ENCODE results near the gene ANKRD17.
A peak's percentile ranks its signal among the peaks of the same experiment; 100 is the strongest.

Gene ANKRD17

DNA sequence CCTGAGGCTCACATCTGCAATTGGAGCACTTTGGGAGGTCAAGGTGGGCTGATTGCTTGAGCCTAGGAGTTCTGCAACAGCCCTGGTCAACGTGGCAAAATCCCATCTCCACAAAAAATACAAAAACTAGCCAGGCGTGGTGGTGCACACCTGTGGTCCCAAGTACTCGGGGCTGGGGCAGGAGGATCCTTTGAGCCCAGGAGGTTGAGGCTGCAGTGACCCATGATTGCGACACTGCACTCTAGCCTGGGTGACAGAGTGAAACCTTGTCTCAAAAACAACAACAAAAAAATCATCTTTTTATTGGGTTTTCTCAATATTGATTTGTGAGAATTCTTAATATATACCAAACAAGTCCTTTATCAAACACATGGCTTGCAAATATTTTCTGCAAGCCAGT, 64.9 kb downstream of the ANKRD17 start:
- DNase-seq = no peak

DNA sequence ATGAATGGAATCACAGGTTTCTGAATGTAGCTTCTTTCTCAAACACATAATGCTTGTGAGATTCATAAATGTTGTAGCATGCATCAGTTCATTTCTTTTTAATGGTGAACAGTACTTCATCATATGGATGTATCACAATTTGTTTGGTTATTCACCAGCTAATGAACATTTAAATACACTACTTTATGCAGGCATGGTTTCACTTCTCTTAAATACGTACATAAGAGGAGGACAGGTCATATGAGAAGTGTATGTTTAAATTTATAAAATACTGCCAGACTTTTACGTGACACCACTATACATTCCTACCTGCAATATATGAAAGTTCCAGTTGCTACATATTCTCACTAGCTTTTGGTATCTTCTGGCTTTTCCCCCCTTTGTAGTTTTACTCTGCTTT, 65.4 kb downstream of the ANKRD17 start:
- DNase-seq = no peak

DNA sequence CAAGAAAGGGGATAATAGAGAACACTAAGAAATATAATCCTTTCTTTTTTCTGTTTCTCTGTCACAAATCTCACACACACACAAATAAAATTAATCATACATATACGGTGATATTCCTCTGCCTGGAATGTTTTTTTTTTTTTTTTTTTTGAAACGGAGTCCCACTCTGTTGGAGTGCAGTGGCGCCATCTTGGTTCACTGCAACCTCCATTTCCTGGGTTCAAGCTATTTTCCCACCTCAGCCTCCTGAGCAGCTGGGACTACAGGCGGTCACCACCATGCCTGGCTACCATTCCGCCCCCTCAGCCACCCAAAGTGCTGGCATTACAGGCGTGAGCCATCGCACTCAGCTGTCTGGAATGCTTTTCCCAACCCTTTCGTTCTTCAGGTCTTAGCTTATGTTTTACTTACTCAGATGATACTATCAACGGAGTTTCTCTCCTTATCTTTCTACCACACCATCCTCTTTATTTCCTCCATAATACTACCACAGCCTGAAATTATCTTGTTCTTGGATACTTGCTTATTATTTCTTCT, 69.3 kb downstream of the ANKRD17 start:
- DNase-seq = no peak

DNA sequence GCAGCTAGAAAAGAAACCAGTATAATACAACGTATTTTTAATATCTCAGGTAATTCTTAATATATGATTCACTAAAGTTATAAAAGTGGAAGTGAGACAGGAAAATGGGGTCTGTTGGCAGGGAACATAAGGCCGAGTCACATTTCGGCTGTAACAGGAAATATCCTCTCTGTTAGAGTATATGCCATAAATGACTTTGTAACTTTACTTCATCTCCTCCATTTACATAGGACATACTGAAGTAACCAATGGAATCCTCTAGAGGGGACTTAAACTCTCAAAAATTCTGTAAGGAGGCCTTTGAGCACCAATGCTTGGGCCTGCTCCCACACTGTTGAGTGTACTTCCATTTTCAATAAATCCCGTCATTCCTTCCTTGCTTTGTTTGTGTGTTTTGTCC, 71.3 kb downstream of the ANKRD17 start:
- DNase-seq = no peak

DNA sequence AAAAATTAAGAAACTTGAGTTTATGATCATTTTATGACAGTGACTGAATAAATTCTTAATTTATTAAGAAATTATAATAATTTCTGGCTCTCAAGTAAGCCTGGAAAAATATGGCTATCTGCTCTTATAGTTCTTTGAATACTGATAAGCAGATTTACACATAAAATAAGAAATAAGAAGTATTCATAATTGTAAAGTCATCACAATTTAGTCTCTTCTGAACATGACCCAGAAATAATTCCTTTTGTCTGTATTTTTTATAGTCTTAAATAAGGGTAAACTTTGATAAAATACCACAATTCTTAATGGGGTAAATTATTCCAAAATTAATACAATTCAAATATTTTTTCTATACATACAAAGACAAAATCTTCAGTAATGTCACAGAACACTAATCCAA, 72.7 kb downstream of the ANKRD17 start:
- DNase-seq = no peak

DNA sequence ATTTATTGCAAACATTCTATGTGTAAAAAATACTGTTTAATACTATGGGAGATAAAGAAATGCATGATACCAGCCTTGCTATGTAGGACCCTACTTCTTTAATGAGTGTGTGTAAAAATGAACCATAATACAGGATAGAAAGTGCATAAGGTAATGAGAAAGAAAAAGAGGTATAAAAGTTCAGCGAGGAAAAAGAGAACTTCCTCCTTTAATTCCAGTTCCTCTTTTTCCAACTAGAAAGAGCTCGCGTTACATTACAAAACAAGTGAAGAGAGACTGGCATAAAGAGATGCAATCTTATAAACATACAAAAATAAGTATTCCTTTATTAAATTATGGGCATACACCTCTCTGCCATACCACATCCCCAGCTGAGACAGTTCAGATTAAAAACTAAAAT, 77.4 kb downstream of the ANKRD17 start:
- DNase-seq = no peak

DNA sequence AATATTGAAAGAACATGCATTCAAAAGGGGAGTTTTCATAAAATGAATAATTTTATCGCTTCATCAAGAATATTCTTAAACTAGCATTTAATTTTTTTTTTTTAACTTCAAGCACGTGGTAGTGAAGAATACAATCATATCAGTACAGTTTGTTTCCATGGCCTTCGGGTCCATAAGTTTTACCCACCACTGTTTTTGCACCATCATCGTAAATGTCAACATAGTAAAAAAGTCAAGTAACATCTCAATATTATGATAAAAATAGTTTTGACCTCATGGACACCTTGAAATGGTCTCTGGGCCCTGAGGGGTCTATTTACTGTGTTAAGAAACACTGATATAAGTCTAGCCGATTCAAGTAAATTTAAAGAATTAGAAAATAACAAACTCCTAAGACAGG, 80.2 kb downstream of the ANKRD17 start:
- no peak for DNase-seq

DNA sequence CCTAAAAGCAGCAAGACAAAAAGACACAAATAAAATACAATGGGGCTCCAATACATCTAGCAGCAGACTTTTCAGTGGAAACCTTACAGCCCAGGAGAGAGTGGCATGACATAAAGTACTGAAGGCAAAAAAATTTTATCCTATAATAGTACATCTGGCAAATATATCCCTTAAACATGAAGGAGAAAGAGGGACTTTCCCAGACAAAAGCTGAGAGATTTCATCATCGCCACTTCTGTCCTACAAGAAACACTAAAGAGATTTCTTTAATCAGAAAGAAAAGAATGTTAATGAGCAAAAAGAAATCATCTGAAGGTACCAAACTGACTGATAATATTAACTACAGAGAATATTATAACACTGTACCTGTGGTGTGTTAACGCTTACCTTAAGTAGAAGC, 86.4 kb downstream of the ANKRD17 start:
- no peak for DNase-seq

DNA sequence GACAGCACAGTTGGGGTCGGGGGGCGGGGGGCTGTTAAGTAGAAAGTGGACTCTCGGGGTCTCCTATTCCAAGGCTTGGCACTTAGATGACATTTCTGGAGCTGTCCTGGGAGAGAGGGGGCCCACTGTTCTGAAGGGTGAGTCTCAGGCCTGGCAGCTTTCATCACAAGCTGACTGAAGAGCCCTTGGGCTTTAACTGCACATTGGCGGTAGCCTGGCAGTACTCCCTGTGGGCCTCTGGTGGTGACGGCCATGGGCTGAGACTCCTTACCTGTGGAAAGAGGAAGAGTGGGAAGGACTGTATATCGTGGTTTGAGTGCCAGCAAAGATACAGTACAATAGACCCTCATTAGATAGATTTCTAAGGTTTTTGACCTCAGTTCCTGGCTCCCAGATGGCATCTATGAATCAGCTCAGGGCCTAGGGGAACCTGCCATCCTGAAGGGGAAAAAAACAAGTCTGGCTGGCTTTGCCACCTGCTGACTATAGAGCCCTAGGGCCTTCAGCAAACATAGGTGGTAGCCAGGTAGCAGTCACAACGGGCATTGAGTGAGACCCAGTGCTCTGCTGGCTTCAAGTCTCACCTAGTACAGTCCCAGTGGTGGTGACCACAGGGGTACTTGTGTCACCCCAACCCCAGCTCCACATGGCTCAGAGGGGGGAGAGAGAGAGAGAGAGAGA, 87.9 kb downstream of the ANKRD17 start:
- DNase-seq = no peak

DNA sequence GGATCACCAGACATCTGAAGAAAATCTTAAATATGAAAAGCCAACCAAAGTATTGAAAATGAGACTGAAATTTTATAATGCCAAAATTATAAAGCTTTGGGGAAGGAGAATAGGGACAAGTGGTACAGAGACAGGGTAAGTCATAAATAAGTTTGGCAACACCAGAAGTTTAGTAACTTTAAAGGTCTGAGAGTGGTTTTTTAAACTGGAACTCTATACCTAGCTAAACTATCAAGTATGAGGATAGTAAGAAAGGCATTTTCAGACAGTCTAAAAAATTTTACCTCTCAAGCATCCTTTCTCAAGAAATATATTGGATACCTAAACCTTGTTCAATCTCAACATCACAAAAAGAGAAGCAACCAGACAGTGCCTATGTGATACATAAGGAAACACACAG, 92.4 kb downstream of the ANKRD17 start:
- no peak for DNase-seq

DNA sequence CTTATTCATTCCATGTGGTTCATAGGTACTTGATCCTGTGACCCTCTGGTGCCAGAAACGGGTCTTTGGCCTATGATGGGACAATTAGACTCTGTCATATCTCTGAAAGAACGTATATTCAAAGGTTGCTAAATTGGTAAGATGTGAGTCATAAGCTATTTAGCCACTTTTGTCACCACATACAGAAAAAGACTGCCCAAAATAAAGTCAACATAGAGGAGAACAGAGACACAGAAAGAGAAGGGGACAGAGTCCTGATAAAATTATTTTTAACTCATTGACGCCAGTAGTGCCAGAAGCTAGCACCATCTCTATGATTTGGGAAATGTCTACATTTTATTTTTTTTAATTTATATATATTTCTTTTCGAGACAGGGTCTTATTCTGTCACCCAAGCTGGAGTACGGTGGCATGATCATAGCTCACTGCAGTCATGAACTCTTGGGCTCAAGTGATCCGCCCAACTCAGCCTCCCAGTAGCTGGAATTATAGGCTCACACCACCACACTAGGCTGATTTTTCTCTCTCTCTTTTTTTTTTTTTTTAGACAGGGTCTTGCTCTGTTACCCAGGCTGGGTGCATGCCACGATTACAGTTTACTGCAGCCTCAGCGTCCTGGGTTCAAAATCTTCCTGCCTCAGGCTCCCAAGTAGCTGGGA, 96.9 kb downstream of the ANKRD17 start:
- DNase-seq = no peak

DNA sequence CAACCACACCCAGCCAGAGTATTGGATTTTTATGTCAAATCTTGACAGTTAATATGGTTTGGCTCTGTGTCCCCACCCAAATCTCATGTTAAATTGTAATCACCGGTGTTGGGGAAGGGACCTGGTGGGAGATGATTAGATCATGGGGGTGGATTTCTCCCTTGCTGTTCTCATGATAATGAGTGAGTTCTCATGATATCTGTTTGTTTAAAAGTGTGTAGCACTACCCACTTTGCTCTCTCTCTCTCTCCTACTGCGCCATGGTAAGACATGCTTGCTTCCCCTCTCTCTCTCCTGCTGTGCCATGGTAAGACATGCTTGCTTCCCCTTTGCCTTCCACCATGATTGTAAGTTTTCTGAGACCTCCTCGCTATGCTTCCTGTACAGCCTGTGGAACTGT, 102.2 kb downstream of the ANKRD17 start:
- no peak for DNase-seq

DNA sequence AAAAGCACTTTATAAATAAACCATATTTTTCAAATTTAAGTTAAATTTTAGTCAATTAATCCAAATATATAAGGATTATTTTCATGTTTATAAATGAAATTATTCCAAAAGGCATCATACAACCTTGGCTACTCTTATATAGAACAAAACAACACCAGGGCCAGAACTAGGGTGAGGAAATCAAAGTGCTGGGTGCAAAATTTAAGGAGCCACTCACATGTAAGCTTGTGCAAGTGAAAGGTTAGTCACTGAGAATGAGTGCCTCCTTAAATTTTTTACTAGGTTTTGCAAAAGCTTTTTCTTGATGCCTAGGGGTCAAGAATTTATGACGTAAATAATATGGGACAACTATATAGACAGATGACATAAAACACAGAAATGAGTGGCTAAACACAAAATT, 105.7 kb downstream of the ANKRD17 start:
- DNase-seq = no peak

DNA sequence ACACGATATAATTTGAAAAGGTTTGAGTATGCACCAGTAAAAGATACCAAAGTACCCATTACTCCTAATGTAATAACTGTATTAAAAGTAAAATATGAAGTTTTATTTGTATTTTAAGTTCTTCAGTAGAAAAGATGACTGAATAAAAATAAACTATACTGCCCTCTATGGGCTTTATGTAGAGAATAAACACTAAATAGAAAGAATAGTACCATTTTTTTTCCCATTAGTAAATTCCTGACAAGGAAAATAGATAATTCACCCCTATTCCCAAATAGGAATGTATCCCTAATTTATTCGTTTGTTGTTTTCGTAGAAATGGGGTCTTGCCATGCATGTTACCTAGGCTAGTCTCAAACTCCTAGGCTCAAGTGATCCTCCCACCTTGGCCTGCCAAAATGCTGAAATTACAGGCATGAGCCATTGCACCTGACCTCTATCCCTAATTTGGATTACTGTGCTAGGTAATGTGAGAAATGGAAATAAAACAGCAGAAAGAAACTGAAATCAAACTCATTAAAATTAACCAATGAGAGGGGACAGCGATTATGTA, 115.5 kb downstream of the ANKRD17 start:
- DNase-seq = no peak

DNA sequence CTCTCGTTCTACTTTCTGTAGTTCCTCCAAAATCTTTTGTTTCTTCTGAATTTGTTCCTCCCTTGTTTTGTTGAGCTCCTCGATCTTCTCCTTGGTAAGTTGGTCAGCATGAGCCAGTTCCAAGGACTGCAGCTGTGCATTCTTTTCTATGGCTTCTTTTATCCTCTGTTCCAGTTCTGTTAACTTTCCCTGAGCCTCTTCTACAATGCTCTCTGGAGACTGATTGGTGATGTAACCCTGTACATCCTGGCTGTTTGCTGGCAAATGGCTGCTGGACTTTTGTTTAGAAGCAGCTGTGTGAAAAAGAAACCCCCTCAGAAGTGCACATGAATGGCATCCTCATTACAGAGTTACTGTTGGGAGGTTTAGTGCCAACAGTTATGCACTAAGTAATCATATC, 118.6 kb downstream of the ANKRD17 start:
- DNase-seq = no peak

DNA sequence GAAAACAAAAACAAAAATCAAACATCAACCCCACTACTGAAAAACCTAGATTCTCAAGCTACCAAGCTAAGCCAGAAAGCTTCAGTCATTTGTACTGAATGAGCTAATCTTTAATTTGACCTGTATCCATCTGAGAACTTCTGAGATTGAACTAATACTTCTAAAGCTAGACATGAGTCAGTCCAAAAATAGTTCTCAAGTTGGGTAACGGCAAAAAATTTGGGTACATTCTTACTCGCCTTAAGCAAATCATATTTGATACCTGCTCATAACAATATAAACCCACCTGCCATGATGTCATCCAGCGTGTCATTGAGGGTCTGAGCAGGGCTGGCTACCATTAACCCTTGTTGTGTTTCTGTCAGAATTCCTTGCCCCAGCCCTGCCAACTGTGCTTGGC, 119.4 kb downstream of the ANKRD17 start:
- DNase-seq = no peak

DNA sequence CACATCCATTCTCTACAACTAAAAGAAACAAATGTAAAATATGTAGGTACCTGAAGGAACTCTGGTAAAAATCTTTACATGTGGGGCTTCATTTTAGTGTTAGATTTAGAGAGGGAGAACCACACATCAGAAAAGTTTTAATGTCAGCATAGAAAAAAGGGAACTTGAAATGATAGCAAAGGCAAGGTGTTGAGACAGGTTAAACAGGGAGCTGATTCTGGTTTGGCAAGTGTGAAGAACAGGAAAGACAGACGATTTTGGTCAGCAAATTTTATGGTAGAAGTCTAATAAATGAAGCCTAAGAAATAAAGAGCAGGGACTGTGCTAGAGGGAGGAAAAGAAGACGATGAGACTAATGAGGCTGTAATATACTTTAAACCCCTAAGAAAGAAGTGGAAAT, 121.5 kb downstream of the ANKRD17 start:
- no peak for DNase-seq

DNA sequence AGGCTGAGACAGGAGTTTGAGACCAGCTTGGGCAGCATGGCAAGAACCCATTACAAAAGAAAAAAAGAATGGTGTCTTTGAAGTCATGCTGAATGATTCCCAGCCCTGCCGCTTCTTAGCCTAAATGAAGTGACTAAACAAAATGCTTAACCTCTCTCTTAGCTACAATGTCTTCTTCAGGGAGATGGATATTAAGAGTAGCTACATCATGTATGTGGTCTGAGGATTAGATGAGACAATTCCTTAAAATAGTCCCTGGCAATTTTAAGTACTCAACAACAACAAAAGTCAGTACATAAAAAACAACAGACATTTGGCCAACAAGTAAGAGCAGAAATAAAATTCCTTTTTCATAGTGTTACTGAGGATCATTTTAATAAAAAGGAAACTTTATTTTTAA, 124.8 kb downstream of the ANKRD17 start:
- DNase-seq = no peak

DNA sequence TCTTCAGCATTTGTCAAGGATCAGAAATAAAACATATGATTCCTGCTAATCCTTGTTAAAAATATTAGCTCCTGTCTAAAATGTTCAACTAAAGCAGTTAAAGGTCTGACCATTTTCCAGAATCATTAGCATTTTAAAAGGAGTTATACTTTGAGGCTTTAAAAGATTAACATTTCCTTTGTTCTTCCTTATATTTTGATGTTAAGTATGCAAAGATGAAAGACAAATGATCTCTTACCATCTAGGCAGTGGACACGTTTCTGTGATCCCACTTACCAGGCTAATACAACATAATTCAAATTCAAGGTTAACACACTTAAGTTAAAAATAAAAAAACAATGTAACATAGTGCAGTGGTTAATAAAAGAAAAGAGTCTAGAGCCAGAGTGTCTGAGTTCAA, 127.3 kb downstream of the ANKRD17 start:
- DNase-seq = no peak

DNA sequence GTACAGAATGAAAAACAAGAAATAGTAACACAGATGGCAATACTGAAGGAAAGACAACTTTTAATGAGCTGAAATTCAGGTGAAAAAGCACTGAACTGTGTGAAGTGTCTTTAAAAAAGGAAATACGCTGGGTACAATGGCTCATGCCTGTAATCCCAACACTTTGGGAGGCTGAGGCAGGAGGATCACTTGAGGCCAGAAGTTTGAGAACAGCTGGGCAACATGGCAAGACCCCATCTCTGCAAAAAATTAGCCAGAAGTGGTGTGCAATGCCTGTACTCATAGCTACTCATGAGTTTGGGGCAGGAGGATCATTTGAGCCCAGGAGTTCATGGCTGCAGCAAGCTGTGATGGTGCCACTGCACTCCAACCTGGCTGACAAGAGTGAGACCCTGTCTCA, 129.3 kb downstream of the ANKRD17 start:
- no peak for DNase-seq

DNA sequence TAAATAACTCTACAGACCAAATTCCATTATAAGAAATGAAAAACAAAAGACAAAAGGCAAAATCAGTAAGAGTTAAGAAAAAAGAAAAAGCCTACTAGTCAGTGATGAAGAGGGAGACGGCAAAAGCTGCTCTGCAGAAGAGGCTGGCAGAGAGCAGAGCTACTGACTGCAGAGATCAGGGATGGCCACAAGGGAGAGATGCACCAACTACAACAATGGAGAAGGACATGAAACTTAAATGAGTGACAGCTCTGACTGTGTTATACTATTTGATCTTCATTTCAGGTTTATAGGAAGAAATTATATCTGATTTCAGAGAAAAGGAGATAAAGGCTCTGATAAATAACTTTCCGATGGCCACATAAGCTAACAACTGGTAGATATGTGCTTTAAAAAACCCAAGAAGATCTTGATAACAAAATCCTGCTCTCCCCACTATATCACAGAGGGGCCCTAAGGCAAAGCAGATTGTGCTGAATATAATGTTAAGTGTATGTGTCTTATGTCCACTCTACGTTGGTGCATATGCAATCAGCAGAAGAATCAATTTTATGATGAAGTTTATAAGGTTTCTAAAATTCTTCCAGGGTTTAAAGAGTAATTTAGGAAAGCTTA, 130.7 kb downstream of the ANKRD17 start:
- DNase-seq = peak in 1 of 2 donors; percentile 3

DNA sequence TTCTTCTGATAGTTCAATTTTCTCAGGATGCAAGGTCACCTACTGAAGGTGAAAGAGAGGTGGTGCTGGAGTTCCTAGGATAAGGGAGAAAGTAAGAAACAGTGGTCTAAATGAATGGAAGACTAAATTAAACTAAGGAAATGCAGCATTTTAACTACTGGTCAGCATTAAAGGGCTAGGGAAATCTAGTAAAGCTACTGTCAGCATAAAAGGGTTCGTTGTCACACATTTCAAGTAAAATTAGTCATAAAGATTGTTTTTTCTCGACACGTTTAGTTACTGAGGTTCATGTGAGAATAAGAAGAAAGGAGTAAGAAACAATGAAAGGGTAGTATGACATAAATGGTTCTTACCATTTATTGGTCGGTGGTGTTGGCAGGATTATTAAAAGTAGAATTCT, 149.1 kb downstream of the ANKRD17 start:
- no peak for DNase-seq

DNA sequence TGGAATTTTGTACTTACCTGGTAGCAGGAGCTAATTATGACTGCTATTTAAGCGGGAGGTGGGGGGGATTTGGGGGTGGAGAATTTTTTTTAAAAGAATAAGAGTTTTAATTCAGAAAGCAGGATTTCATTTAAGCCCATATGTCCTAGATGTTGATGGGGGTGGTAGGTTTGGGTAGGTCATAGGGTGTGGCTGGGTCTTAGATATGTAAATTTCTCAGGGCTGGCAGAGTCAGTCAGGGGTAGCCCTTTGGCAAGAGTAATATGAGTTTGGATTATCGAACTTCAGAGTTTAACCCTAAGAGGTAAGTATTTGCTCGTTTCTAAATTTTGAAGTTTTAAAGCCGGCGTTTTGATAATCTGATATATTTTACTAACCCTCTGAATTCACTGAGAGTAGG, 153.9 kb downstream of the ANKRD17 start:
- DNase-seq = no peak
